Upper lobe of left lung (tissue), 4 donors: ENCODE data around the gene ARHGEF10L.

Experiments used
- POLR2AphosphoS5 ChIP-seq, 2 donors: sonication (generic); formaldehyde crosslinking; IDR thresholded peaks; one replicate each; pipeline ENCODE4 v1.5.1; 2017; ENCODE audit warnings: antibody characterized with exemption in 2 of 2
- TF ChIP-seq, protein P1 (sequence below), 6 experiments: fragments of 450-650 bp in 4 of 6; fragments of 200-600 bp in 2 of 6; sonication (generic) in 2 of 6; IDR thresholded peaks; one replicate each; pipeline ENCODE4 v1.5.1; 2016 to 2019; ENCODE audit warnings: antibody characterized with exemption in 6 of 6

DNA sequence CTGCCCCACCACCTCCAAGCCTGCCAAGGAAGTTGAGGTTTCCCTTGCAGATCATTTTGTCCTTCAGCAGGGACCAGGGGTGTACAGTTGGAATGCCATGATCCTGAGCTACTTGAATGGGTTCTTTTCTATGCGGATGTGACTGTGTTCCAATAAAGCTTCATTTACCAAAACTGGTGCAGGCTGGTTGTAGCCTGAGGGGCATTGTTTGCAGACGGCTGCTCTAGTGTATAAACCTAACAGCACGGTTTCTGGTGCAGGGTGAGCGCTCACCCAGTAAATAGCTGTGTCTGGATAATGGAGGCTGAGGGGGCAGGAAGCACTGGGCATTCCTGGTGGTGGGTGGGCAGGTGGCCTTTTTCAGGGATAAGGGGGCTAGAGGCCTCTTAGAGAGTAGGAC, 142.9 kb downstream of the ARHGEF10L start:
- TF ChIP-seq, protein P1, sequence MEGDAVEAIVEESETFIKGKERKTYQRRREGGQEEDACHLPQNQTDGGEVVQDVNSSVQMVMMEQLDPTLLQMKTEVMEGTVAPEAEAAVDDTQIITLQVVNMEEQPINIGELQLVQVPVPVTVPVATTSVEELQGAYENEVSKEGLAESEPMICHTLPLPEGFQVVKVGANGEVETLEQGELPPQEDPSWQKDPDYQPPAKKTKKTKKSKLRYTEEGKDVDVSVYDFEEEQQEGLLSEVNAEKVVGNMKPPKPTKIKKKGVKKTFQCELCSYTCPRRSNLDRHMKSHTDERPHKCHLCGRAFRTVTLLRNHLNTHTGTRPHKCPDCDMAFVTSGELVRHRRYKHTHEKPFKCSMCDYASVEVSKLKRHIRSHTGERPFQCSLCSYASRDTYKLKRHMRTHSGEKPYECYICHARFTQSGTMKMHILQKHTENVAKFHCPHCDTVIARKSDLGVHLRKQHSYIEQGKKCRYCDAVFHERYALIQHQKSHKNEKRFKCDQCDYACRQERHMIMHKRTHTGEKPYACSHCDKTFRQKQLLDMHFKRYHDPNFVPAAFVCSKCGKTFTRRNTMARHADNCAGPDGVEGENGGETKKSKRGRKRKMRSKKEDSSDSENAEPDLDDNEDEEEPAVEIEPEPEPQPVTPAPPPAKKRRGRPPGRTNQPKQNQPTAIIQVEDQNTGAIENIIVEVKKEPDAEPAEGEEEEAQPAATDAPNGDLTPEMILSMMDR (IDR thresholded peaks at IDR 0.05): no peak
- TF ChIP-seq POLR2AphosphoS5 (IDR thresholded peaks at IDR 0.05): no peak
